HCT116 (cell line): ENCODE data around the gene ZFP92. TPM values are rescaled to one million over a fixed set of nuclear protein-coding genes. Genes with fewer than 3 reads are reported as not detected.

Experiments
- ATAC-seq: fragments of 200-7000 bp; cut with Tn5 transposase; 2 replicates; pipeline ENCODE4 v1.9.1; 2020; ENCODE audit warnings: mild to moderate bottlenecking, moderate library complexity
- BruUV-seq: library from RNA; stranded (reverse); fragments of 400-500 nt; replicated peaks from 2 replicates; lab custom pipeline; 2021; lab: Mats Ljungman, UMichigan
- CTCF ChIA-PET: fragments of 300-600 bp; sonication (Branson Sonifier 250); formaldehyde crosslinking; loops from one replicate; lab custom pipeline; 2021; ENCODE audit warnings: antibody characterized with exemption; lab: Charles Lee
- POLR2A ChIA-PET: fragments of 300-600, 350-600 bp; sonication (Branson Sonifier 250); formaldehyde crosslinking; loops from one replicate; lab custom pipeline; 2021; ENCODE audit warnings: antibody characterized with exemption; lab: Charles Lee
- RAD21 ChIA-PET, 2 experiments: fragments of 300-600 bp; sonication (Branson Sonifier 250); formaldehyde crosslinking; loops; one replicate each; lab custom pipeline; 2023; ENCODE audit warnings: low total read pairs in 2 of 2; ENCODE audit not compliant: uncharacterized antibody in 2 of 2, unreplicated experiment in 2 of 2, low non-redundant PET in 1 of 2; lab: Charles Lee
- DNase-seq: peaks from one replicate; pipeline ENCODE4 v3.0.0-alpha.2; 2010; ENCODE audit warnings: low read depth, low spot score
- H2AFZ ChIP-seq: fragments of 200-600 bp; shearing (Covaris generic), sonication (generic); 2 replicates; pipeline ENCODE4 v1.6.1; 2017; ENCODE audit warnings: low read depth, mixed run types, mixed read lengths, antibody characterized with exemption, low read length; ENCODE audit not compliant: poor library complexity, severe bottlenecking
- H3K27ac ChIP-seq: 2 replicates; pipeline ENCODE4 v1.5.1; 2012; ENCODE audit warnings: low read depth, low read length
- H3K27me3 ChIP-seq: fragments of 200-600 bp; sonication (generic); 2 replicates; pipeline ENCODE4 v1.6.1; 2016; ENCODE audit warnings: mixed run types, low read length, mixed read lengths; ENCODE audit not compliant: insufficient read depth
- H3K36me3 ChIP-seq, 2 experiments: fragments of 200-500 bp in 1 of 2; fragments of 200-600 bp in 1 of 2; sonication (Bioruptor generic) in 1 of 2; sonication (generic) in 1 of 2; 2 replicates each; pipeline versions ENCODE4 v1.5.1 to v1.6.1; 2014 to 2016; ENCODE audit warnings: low read length in 2 of 2, inconsistent platforms in 1 of 2, mixed read lengths in 1 of 2, mixed run types in 1 of 2; ENCODE audit not compliant: insufficient read depth in 2 of 2, control insufficient read depth in 1 of 2
- H3K4me1 ChIP-seq, 2 experiments: fragments of 200-600 bp in 1 of 2; sonication (generic) in 1 of 2; 2 replicates each; pipeline versions ENCODE4 v1.5.1 to v1.6.1; 2012 to 2017; ENCODE audit warnings: low read length in 2 of 2, inconsistent platforms in 1 of 2, mild to moderate bottlenecking in 1 of 2, mixed read lengths in 1 of 2, mixed run types in 1 of 2, moderate library complexity in 1 of 2; ENCODE audit not compliant: insufficient read depth in 2 of 2, control insufficient read depth in 1 of 2
- H3K4me2 ChIP-seq: fragments of 200-600 bp; sonication (generic); 2 replicates; pipeline ENCODE4 v1.6.1; 2017; ENCODE audit warnings: mixed run types, low read length, mixed read lengths
- H3K4me3 ChIP-seq, 2 experiments: fragments of 200-600 bp in 1 of 2; sonication (generic) in 1 of 2; replicated peaks in 1 of 2; 2 replicates each; pipeline ENCODE4 v1.5.1; 2011 to 2016; ENCODE audit warnings: low read length in 2 of 2, control low read depth in 1 of 2, low read depth in 1 of 2, mild to moderate bottlenecking in 1 of 2, mixed read lengths in 1 of 2, mixed run types in 1 of 2
- H3K79me2 ChIP-seq: fragments of 200-600 bp; sonication (generic); 2 replicates; pipeline ENCODE4 v1.6.1; 2017; ENCODE audit warnings: mild to moderate bottlenecking, mixed run types, low read length, moderate library complexity, mixed read lengths; ENCODE audit not compliant: insufficient read depth
- H3K9ac ChIP-seq: fragments of 200-600 bp; sonication (generic); 2 replicates; pipeline ENCODE4 v1.6.1; 2016; ENCODE audit warnings: low read length, mixed read lengths
- H3K9me2 ChIP-seq: fragments of 200-600 bp; sonication (generic), shearing (Covaris generic); 2 replicates; pipeline ENCODE4 v1.6.1; 2017; ENCODE audit warnings: mixed run types, mild to moderate bottlenecking, moderate library complexity; ENCODE audit not compliant: insufficient read depth
- H3K9me3 ChIP-seq, 2 experiments: fragments of 200-500 bp in 1 of 2; fragments of 200-600 bp in 1 of 2; sonication (Bioruptor generic) in 1 of 2; sonication (generic) in 1 of 2; 2 replicates each; pipeline ENCODE4 v1.6.1; 2014 to 2017; ENCODE audit warnings: low read length in 2 of 2, mixed read lengths in 2 of 2, inconsistent platforms in 1 of 2, low read depth in 1 of 2, mild to moderate bottlenecking in 1 of 2, mixed run types in 1 of 2, moderate library complexity in 1 of 2; ENCODE audit not compliant: control insufficient read depth in 1 of 2, insufficient read depth in 1 of 2
- H4K20me1 ChIP-seq: fragments of 200-600 bp; sonication (generic), shearing (Covaris generic); 2 replicates; pipeline ENCODE4 v1.6.1; 2017; ENCODE audit warnings: mixed run types, mild to moderate bottlenecking, moderate library complexity; ENCODE audit not compliant: insufficient read depth
- ATF3 ChIP-seq: IDR thresholded peaks from 2 replicates; pipeline ENCODE4 v1.6.1; 2012
- CBX3 ChIP-seq: IDR thresholded peaks from 2 replicates; pipeline ENCODE4 v1.6.1; 2012; ENCODE audit warnings: low read depth
- CEBPB ChIP-seq: IDR thresholded peaks from 2 replicates; pipeline ENCODE4 v1.6.1; 2012; ENCODE audit warnings: low read depth
- FOSL1 ChIP-seq: IDR thresholded peaks from 2 replicates; pipeline ENCODE4 v1.6.1; 2012; ENCODE audit warnings: low read depth
- JUND ChIP-seq: IDR thresholded peaks from 2 replicates; pipeline ENCODE4 v1.6.1; 2012
- MAX ChIP-seq: IDR thresholded peaks from 2 replicates; pipeline ENCODE4 v1.6.1; 2012
- POLR2A ChIP-seq: IDR thresholded peaks from 2 replicates; pipeline ENCODE4 v1.7.0; 2011; ENCODE audit warnings: borderline replicate concordance; ENCODE audit not compliant: insufficient read depth, insufficient read length; ENCODE audit errors: extremely low read depth
- POLR2AphosphoS5 ChIP-seq: IDR thresholded peaks from 2 replicates; pipeline ENCODE4 v1.6.1; 2011; ENCODE audit warnings: mild to moderate bottlenecking, low read depth, low read length, moderate library complexity
- RAD21 ChIP-seq: IDR thresholded peaks from 2 replicates; pipeline ENCODE4 v1.6.1; 2012; ENCODE audit warnings: low read depth, mild to moderate bottlenecking
- SIN3A ChIP-seq: IDR thresholded peaks from 2 replicates; pipeline ENCODE4 v1.6.1; 2012; ENCODE audit warnings: low read depth
- SP1 ChIP-seq: IDR thresholded peaks from 2 replicates; pipeline ENCODE4 v1.6.1; 2012; ENCODE audit warnings: low read depth
- TCF7L2 ChIP-seq: IDR thresholded peaks from 2 replicates; pipeline ENCODE4 v1.7.0; 2011; ENCODE audit warnings: borderline replicate concordance, inconsistent platforms; ENCODE audit not compliant: insufficient read depth, insufficient read length; ENCODE audit errors: extremely low read depth
- YY1 ChIP-seq: IDR thresholded peaks from 2 replicates; pipeline ENCODE4 v1.6.1; 2011; ENCODE audit warnings: low read length, low read depth, moderate library complexity, mild to moderate bottlenecking; ENCODE audit not compliant: insufficient replicate concordance; ENCODE audit errors: extremely low read depth
- ZBTB33 ChIP-seq: IDR thresholded peaks from 2 replicates; pipeline ENCODE4 v1.6.1; 2011; ENCODE audit warnings: mild to moderate bottlenecking, low read length, moderate library complexity; ENCODE audit not compliant: insufficient replicate concordance; ENCODE audit errors: extremely low read depth
- ZFX ChIP-seq: fragments of 450-650 bp; IDR thresholded peaks from 2 replicates; pipeline ENCODE4 v1.6.1; 2017
- intact Hi-C: fragments of 100-400 bp; cut with micrococcal nuclease; formaldehyde crosslinking; loops from 2 replicates; pipeline ENCODE4 v1.10.0; 2022
- total RNA-seq: library from RNA; stranded (reverse); gene quantifications from one replicate; pipeline ENCODE4 v1.2.1, GENCODE V29; 2021; ENCODE audit not compliant: unreplicated experiment

Gene ZFP92
- total RNA-seq, 1 experiment from 2014 or later = not detected

GRCh38 chrX:153375571-153375970, 35.7 kb upstream of the ZFP92 start:
- no peaks in the 10 kb centered on the region for H3K79me2 ChIP-seq
- no peak overlapping the region for H2AFZ ChIP-seq
- no peaks in the 10 kb centered on the region for H3K4me1 ChIP-seq
- no TSS peak for BruUV-seq
- H3K4me2 ChIP-seq = no peak overlapping the region
- no peaks in the 10 kb centered on the region for H3K36me3 ChIP-seq
- H3K27ac ChIP-seq = no peak overlapping the region
- no peaks in the 10 kb centered on the region for H3K9me3 ChIP-seq
- intact Hi-C loops = no loop called here
- H3K9ac ChIP-seq = no peak overlapping the region
- H3K9me2 ChIP-seq = no peaks in the 10 kb centered on the region
- no peak for ATAC-seq
- ChIA-PET RAD21 (no interaction called here), CTCF (no interaction called here), POLR2A (no interaction called here)
- H3K27me3 ChIP-seq = 0 out of 2 replicates have a peak, but pooled peaks cover 2% of the 10 kb centered on the region
- no peaks in the 10 kb centered on the region for H4K20me1 ChIP-seq
- no peak for TF ChIP-seq ZBTB33
- no peak for TF ChIP-seq ZFX
- no peak for TF ChIP-seq CEBPB
- TF ChIP-seq POLR2A = no peak
- TF ChIP-seq FOSL1 = no peak
- TF ChIP-seq SP1 = no peak
- TF ChIP-seq POLR2AphosphoS5 = no peak
- no peak for TF ChIP-seq SIN3A
- TF ChIP-seq TCF7L2 = no peak
- TF ChIP-seq JUND = no peak
- no peak for TF ChIP-seq CBX3
- no peak for TF ChIP-seq RAD21
- no peak for TF ChIP-seq ATF3
- no peak for TF ChIP-seq MAX
- TF ChIP-seq YY1 = no peak
- H3K4me3 ChIP-seq = no peak overlapping the region
- DNase-seq = no peak
